ENCODE data around the gene LRRC3C.

LRRC3C gene

GRCh38 chr17:39923836-39924690 is 3.5 kb upstream of the LRRC3C start:
- DNase-seq (ENCODE audit: low spot score) = no peak

DNA sequence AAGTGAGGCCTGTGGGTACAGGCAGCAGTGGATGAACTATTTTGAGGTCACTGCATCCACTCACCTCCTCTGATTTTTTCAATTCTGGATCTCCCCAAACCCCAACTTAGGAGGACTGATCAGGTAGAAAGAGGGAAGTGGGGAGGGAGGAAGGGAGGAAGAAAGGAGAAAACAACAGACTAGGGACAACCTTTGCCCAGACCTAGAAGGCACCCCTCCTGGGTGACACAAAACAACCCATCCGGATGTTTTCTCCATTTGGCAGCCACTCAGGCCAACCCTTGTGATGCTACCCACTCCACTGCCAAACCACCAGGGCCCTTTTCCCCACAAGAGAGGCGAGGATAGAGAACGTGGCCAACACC is 2.9 kb upstream of the LRRC3C start:
- no peak for DNase-seq (ENCODE audit: low spot score)

DNA sequence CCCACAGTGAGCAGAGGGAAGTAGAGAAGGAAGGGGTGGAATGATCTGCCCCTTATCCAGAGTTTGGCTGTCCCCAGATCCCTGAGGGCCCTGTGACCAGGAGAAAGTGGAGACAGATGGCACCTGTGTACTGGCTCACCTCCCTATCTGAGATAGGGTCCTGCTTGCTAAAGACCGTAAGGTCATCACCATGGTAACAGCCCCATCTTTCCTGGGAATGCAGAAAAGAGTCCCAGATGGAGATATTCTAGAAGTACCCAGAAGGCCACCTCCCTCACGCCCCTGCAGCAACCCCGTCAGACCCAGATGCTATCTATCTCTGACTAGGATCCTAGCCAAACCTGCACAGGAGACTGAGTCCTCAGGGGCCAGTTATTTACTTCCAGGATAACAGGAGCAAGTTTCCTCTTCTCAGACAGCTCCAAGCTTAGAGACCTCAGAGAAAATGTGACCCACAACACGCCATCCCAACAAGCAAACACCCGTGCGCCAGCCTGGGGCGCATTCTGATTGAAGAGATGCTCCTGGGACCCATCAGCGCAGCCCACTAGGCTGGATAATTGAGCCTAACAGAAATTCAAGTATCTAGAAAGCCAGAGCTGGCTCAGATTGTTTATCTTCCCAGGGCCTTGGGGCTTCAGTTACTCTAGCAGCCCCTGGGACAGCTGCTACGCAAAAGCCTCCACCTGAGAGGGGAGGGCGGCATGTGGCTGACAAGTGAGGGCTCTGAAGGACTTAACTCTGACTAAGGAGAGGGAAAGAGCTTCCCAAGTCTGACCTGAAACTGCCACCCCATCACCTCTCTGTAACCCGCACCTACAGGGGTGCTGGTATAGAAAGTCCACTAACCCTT is 2.0 kb upstream of the LRRC3C start:
- no peak for DNase-seq (ENCODE audit: low spot score)

DNA sequence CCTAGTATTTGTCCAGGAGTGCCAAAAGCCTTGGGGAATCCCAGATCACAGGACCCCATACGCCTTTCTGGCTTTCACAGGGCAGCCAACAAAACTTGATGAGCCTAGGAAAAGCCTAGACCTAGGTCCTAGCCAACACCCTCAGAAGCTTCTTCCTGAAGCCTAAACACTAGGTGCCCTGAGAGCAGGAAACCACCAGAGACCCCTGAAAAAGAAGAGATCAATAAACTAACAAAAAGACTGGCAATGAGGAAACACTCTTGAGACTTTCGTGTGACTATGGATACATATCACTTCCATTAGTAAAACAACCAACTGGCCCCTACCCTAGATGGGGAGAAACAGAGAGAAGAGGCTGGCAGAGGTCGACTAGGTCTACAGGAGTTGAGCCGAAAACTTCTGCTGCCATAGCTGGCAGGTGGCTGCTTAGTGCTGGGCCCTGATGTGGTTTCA is 1.4 kb upstream of the LRRC3C start:
- no peak for DNase-seq (ENCODE audit: low spot score)

GRCh38 chr17:39926588-39927100 is 888 bp upstream of the LRRC3C start:
- no peak for DNase-seq (ENCODE audit: low spot score)

GRCh38 chr17:39927929-39928857 is 661 bp downstream of the LRRC3C start:
- DNase-seq (ENCODE audit: low spot score) = no peak

GRCh38 chr17:39928858-39929645 is 1.5 kb downstream of the LRRC3C start:
- no peak for DNase-seq (ENCODE audit: low spot score)

GRCh38 chr17:39929646-39930407 is 2.3 kb downstream of the LRRC3C start:
- DNase-seq (ENCODE audit: low spot score) = no peak

DNA sequence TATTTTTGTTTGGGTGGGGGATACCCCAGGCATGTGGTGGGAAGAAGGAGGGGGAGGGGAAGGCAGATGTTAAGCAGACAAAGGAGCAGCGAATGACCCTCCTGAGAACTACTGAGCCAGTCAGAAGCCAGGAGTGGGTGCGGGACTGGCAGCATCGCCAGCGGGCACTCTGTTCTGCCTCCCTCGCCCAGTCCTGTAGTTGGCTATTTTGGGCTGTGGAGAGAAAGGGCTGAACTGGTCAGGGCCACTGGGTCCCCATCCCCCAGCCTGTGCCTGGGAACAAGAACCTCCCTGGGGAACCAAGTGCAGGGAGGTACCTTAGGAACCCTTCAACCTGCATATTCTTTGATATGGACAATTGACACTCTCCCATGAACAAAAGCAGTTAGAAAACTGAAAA is 6.4 kb downstream of the LRRC3C start:
- DNase-seq (ENCODE audit: low spot score) = no peak

- no peak for DNase-seq (ENCODE audit: low spot score)
Measured at GRCh38 chr17:39934324-39934723, 6.8 kb downstream of the LRRC3C start.

GRCh38 chr17:39935909-39936308 is 8.4 kb downstream of the LRRC3C start:
- DNase-seq (ENCODE audit: low spot score) = no peak

GRCh38 chr17:39937447-39937846 is 9.9 kb downstream of the LRRC3C start:
- no peak for DNase-seq (ENCODE audit: low spot score)

DNA sequence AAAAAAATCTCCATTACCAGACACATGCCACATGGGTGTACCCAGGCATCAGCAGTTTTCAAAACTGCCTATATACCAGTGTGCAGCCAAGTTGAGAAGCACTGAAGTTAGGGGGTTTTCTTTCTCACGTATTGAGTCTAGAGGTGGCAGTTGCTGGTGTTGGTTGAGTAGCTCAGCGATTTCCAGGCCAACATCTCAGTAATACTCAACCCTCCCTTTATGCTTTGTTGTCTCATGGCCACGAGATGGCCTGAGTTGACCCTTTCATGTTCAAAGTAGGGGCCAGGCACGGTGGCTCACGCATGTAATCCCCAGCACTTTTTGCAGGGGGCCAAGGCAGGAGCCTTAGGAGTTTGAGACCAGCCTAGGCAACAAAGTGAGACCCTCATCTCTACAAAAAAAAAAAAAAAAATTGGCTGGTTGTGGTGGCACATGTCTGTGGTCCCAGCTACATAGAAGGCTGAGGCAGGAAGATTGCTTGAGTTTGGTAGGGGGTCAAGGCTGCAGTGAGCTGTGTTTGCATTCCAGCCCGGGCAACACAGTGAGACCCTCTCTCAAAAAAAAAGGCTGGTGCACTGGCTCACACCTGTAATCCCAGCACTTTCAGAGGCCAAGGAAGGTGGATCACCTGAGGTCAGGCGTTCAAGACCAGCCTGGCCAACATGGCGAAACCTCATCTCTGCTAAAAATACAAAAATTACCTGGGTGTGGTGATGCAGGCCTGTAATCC is 10.8 kb downstream of the LRRC3C start:
- no peak for DNase-seq (ENCODE audit: low spot score)

DNA sequence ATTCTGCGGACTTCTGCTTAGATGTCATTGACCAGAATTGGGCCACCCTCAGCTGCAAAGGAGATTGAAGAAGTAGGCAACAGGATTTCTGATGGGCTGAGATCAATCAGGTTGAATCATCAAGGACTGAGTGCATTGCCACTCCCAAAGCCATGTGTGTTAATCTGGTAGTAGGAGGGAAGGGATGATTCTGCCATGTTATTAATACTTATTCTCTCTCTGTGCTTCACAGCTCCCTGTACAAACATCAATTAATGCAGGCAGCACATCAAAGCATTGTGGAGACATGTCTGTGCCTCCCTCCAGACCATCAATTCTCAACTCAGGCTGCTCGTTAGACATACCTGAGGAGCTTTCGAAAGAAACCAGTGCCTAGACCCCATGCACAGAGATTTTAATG is 11.6 kb downstream of the LRRC3C start:
- DNase-seq (ENCODE audit: low spot score) = no peak

- DNase-seq (ENCODE audit: low spot score) = no peak
Measured at GRCh38 chr17:39939588-39940419, 12.3 kb downstream of the LRRC3C start.

- no peak for DNase-seq (ENCODE audit: low spot score)
Measured at GRCh38 chr17:39943702-39944392, 16.3 kb downstream of the LRRC3C start.

- DNase-seq (ENCODE audit: low spot score) = no peak
Measured at GRCh38 chr17:39944393-39944711, 16.8 kb downstream of the LRRC3C start.

Data from Ammon's horn (tissue), 1 donor.